Measurements from ENCODE around the gene ITPA. TPM values are rescaled to one million over a fixed set of nuclear protein-coding genes. Genes with fewer than 3 reads are reported as not detected.
A peak's percentile ranks its signal among the peaks of the same experiment; 100 is the strongest.

The ITPA gene
- total and polyA plus RNA-seq, 2 of the 4 experiments (the other 2 are of a cell fraction), result 32.4 to 49.0 TPM

GRCh38 chr20:3248167-3248992, 39.1 kb downstream of the ITPA start:
- Histone ChIP-seq H3K23ac (ENCODE audit: low read depth, low read length) (no peak overlapping the region), H3K27me3 (ENCODE audit: control insufficient read depth, insufficient read depth, low read length) (peaks cover 6% of the 10 kb centered on the region; the same call in 1 of the 2 replicates), H2BK15ac (ENCODE audit: low read depth, low read length) (no peak overlapping the region), H3K18ac (ENCODE audit: low read depth, low read length) (no peak overlapping the region), H3K56ac (ENCODE audit: extremely low read depth, insufficient read depth, low read length) (no peak overlapping the region), H3K4me1 (ENCODE audit: control insufficient read depth, insufficient read depth, low read length) (no peaks in the 10 kb centered on the region), H3K79me1 (ENCODE audit: low read depth in 1 of 2, low read length in 2 of 2) (no peaks in the 10 kb centered on the region), H2BK20ac (ENCODE audit: low read depth, low read length) (no peak overlapping the region), H2AK5ac (ENCODE audit: low read depth, low read length) (no peak overlapping the region), H3K9me3 (ENCODE audit: control insufficient read depth, insufficient read depth, low read length) (no peaks in the 10 kb centered on the region), H3K4me2 (ENCODE audit: low read depth, low read length) (peak overlapping the region; percentile 64), H3K27ac (ENCODE audit: insufficient read depth, low read length) (no peak overlapping the region), H3K4me3 (ENCODE audit: insufficient read depth, low read depth, low read length) (no peak overlapping the region), H4K91ac (ENCODE audit: insufficient read depth, low read depth, low read length) (no peak overlapping the region), H4K5ac (ENCODE audit: low read depth, low read length) (no peak overlapping the region), H2AFZ (replicated peaks; ENCODE audit: low read length, poor library complexity) (peak overlapping the region; percentile 61), H4K20me1 (ENCODE audit: insufficient read depth, low read length) (no peaks in the 10 kb centered on the region), H2BK5ac (ENCODE audit: low read depth, low read length, poor library complexity, severe bottlenecking) (no peak overlapping the region), H3K9ac (ENCODE audit: low read depth, low read length) (no peak overlapping the region), H2AK9ac (replicated peaks; ENCODE audit: low read depth, low read length, poor library complexity) (peak overlapping the region; percentile 42), H3K4ac (ENCODE audit: low read depth, low read length) (no peak overlapping the region), H3K36me3 (ENCODE audit: control insufficient read depth, insufficient read depth, low read length) (peaks cover 11% of the 10 kb centered on the region), H2BK120ac (ENCODE audit: low read depth, low read length) (no peak overlapping the region), H3K9me1 (ENCODE audit: insufficient read depth, low read length) (no peaks in the 10 kb centered on the region), H4K8ac (ENCODE audit: low read depth in 2 of 2, low read length in 2 of 2) (no peak overlapping the region), H3K14ac (replicated peaks; ENCODE audit: low read depth, low read length) (no peak overlapping the region)
- ChIA-PET POLR2A (ENCODE audit: unreplicated experiment) (no interaction called here), CTCF (interaction anchor here (1.0 to 1.2 kb wide), 2 partner anchors 10 to 15 kb away, joined by 3 to 4 read pairs; no protein-coding TSS in a partner anchor)
- in situ Hi-C loops (cut with MboI; ENCODE audit: low sequenced_read_pairs), result no loop called here
- BruUV-seq (replicated peaks), result no TSS peak
- intact Hi-C loops (cut with micrococcal nuclease), result no loop called here
- 11% methylated on average over 30 of the region's 53 CpGs; no CpG with 5 or more reads in 1 of the 2 experiments for WGBS, 2 experiments (ENCODE audit: extremely low coverage in 2 of 2, insufficient read length in 1 of 2)
- peak; percentile 52 for ATAC-seq (ENCODE audit: low read depth)
- dilution Hi-C loops (cut with HindIII; ENCODE audit: low sequenced_read_pairs, unreplicated experiment), result no loop called here
- DNase-seq, result no peak
- TF ChIP-seq USF2 (IDR thresholded peaks at IDR 0.05; ENCODE audit: low read depth, low read length) (no peak), MAZ (IDR thresholded peaks at IDR 0.05; ENCODE audit: borderline replicate concordance, low read depth, low read length) (no peak), RFX5 (IDR thresholded peaks at IDR 0.05; ENCODE audit: low read depth, low read length) (no peak), NFE2L2 (IDR thresholded peaks at IDR 0.05; ENCODE audit: low read depth, low read length) (no peak), FOS (IDR thresholded peaks at IDR 0.05; ENCODE audit: low read depth, low read length) (no peak), RAD21 (IDR thresholded peaks at IDR 0.05; ENCODE audit: low read length) (no peak), CHD1 (IDR thresholded peaks at IDR 0.05; ENCODE audit: low read depth, low read length) (no peak), RCOR1 (IDR thresholded peaks at IDR 0.05; ENCODE audit: insufficient replicate concordance, low read length) (no peak), MAFK (IDR thresholded peaks at IDR 0.05; ENCODE audit: low read depth, low read length) (no peak), BHLHE40 (IDR thresholded peaks at IDR 0.05; ENCODE audit: low read depth, low read length) (no peak), POLR2A (IDR thresholded peaks at IDR 0.05; ENCODE audit: low read depth, low read length) (no peak), SMC3 (IDR thresholded peaks at IDR 0.05; ENCODE audit: low read depth, low read length) (no peak), CTCF (conservative IDR thresholded peaks at IDR 0.05; ENCODE audit: low read depth, low read length) (no peak), CEBPB (IDR thresholded peaks at IDR 0.05; ENCODE audit: low read depth, low read length) (no peak), ELK1 (IDR thresholded peaks at IDR 0.05; ENCODE audit: borderline replicate concordance, low read depth, low read length) (no peak)

Measured in IMR-90 (cell line).